ENCODE results near the gene HES7. TPM values are rescaled to one million over a fixed set of nuclear protein-coding genes. Genes with fewer than 3 reads are reported as not detected.
A peak's percentile ranks its signal among the peaks of the same experiment; 100 is the strongest.
"Not testable (repeated sequence)": the region's sequence is repeated elsewhere in the genome, so short reads cannot be mapped to it uniquely, and the experiment has no call there.

HES7 gene
- total RNA-seq, 1 experiment from 2014 or later: not detected

- DNase-seq (ENCODE audit: low read depth, low spot score): no peak
- in situ Hi-C loops (cut with HindIII; ENCODE audit: low pct_unique_long_range_greater_than_20kb, low sequenced_read_pairs): no loop called here
Measured at GRCh38 chr17:8087952-8088230, 36.0 kb downstream of the HES7 start.

DNA sequence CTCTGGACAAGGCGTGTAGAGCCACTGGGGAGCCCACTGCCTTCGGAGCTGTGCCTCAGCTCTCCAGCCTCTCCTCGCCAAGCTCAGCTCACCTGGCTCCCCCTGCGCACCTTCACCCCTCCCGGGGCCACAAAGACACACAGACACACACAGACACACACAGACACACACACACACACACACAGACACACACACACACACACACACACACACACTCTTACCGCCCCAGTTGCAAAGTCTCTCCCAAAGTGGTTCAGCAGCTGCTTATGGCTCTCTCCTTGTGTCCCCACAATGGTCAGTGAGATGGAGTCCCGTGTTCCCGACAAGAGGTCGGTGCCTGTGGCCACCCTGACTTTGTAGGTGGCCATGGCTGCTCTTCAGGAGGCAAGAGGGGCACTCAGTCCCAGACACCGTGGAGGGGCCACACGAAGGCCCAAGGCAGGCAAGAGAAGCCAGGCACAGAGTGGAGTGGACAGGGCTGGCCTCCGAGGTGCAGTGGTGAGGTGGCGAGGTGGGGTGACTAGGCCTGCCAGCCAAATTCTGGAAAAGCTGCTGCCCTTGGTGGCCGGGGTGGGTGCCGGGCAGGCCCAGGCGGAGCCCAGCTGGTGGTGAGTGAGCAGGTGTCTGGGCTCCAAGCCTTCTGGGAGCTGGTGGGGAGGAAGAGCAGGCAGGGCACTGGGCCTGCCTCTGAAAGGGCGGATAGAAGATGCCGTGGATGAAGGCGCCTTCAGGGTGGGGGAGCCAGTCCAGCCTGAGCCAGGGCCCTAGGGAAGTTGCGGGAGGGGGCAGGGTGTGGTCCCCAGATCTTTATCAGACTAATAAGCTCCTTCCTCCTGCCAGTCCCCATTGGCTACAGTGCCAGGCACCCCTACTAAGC lies 36.6 kb downstream of the HES7 start, which contains the start of gene ALOX12B:
Gene ALOX12B, minus strand, starts transcription at position 642 of the 877 bp plus-strand sequence. Its CDS starts 274 bp downstream, at position 368.
- no peak for DNase-seq (ENCODE audit: low read depth, low spot score)
- in situ Hi-C loops (cut with HindIII; ENCODE audit: low pct_unique_long_range_greater_than_20kb, low sequenced_read_pairs): no loop called here

- DNase-seq (ENCODE audit: low read depth, low spot score): no peak
- in situ Hi-C loops (cut with HindIII; ENCODE audit: low pct_unique_long_range_greater_than_20kb, low sequenced_read_pairs): no loop called here
Measured at GRCh38 chr17:8084250-8084649, 39.7 kb downstream of the HES7 start.

DNA sequence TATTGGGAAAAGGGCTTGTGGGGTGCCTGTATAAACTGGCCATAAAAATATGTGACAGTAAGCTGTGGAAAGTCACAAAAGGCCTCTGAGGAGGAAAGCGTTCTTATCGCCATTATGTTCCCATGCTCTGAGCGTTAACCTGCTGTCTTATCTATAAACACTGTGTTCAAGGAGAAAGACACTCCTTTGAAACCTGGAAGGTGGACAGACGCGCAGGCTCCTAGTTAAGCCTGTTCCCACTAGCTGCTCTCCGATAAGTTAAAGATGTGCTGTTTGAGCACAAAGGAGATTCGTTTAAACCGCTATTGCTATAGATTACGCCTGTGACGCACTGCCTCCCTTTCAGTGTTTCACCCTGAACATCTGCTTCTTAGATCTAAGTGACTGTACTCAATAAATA lies 41.6 kb downstream of the HES7 start:
- no peak for DNase-seq (ENCODE audit: low read depth, low spot score)
- in situ Hi-C loops (cut with HindIII; ENCODE audit: low pct_unique_long_range_greater_than_20kb, low sequenced_read_pairs): no loop called here

DNA sequence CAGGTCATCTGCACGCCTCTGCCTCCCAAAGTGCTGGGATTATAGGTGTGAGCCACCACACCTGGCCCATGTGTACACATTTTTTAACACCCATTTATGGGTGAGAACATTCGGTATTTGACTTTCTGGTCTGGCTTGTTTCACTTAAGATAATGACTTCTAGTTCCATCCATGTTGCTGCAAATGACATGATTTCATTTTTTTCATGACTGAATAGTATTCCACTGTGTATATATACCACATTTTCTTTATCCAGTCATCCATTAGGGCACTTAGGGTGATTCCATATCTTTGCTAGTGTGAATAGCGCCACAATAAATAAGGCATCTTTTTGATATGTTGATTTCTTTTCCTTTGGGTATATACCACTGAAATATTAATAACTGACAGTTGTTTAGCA lies 42.0 kb downstream of the HES7 start:
- DNase-seq (ENCODE audit: low read depth, low spot score): no peak
- in situ Hi-C loops (cut with HindIII; ENCODE audit: low pct_unique_long_range_greater_than_20kb, low sequenced_read_pairs): no loop called here

GRCh38 chr17:8080799-8081219 lies 43.1 kb downstream of the HES7 start:
- in situ Hi-C loops (cut with HindIII; ENCODE audit: low pct_unique_long_range_greater_than_20kb, low sequenced_read_pairs): no loop called here

DNA sequence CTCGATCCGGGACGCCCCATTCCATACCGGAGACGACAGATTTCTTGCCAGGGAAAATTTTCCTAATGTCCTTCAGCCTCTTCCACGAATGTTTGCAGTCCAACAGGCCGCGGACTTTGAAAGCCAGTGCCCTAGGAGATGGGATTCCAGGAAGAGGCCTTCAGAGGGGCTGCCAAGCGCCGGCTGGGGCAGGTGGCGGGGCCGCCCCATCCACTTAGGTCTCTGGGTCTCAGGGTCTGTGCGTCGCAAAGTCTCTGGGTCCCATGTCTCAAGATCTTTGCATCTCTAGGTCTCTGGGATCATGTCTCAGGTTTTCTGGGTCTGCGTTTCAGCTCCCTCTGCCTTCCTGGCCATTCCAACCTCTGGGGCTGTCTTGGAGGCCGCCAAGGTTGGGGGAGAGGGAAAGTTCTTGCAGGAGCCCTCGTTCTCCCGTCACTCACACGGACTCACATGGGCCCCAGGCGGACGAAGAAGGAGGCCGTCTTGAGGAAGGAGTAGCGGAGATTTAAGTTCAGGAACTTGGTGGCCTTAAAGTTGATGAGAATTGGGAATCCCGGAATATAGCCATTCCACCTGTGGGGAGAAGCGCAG lies 43.6 kb downstream of the HES7 start:
- no peak for DNase-seq (ENCODE audit: low read depth, low spot score)
- in situ Hi-C loops (cut with HindIII; ENCODE audit: low pct_unique_long_range_greater_than_20kb, low sequenced_read_pairs): no loop called here

More at GRCh38 chr17:8080799-8081219, 43.1 kb downstream of the HES7 start:
- no peak for DNase-seq (ENCODE audit: low read depth, low spot score)

DNA sequence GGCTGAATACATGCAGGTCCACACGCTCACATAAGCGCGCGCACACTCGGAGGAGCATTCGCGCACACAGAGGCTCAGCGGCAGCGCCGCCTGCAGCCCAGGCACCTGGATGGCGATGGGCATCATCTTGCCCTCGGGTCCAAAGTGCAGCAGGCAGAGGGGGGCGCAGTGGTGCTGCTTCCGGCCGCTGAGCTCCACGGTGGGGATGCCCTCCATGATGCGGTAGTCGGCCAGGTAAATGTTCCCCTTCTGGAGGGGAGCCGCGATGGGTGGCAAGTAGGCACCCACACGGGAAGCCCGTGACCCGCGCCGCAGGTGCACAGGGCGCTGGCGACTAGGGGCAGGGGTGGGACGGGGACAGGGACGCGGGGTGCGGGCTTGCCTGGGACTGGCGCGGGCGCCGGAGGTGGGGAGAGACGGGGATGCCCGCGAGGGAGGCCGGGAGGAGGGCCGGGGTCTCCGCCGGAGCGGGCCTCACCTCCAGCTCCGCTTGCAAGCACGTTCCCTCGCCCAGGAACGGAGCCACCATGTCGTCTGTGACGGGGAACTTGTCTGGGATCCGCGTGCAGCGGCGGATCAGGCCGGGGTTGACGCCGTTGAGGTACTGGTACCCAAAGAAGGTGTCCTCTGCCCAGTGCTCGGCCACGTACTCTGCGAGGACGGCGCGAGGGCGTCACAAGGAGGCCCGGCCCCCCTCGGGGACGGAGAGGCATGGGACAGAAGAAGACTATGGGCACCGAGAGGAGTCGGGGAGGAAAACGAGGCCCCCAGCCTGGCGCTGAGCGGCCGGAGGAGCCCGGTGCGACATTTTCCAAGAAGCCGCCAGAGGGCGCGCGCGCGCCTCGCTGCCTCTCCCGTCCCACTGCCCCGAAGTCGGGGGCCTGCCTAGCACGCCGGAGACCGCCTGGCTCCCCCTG lies 44.4 kb downstream of the HES7 start:
- in situ Hi-C loops (cut with HindIII; ENCODE audit: low pct_unique_long_range_greater_than_20kb, low sequenced_read_pairs): no loop called here

GRCh38 chr17:8077939-8078338 lies 46.0 kb downstream of the HES7 start:
- in situ Hi-C loops (cut with HindIII; ENCODE audit: low pct_unique_long_range_greater_than_20kb, low sequenced_read_pairs); DNase-seq (ENCODE audit: low read depth, low spot score): not testable (repeated sequence)

More for the DNA sequence above, 44.4 kb downstream of the HES7 start:
- peak; percentile 82 for DNase-seq (ENCODE audit: low read depth, low spot score)

GRCh38 chr17:8076502-8077266 lies 47.2 kb downstream of the HES7 start:
- DNase-seq (ENCODE audit: low read depth, low spot score): no peak
- in situ Hi-C loops (cut with HindIII; ENCODE audit: low pct_unique_long_range_greater_than_20kb, low sequenced_read_pairs): no loop called here

GRCh38 chr17:8075574-8076342 lies 48.1 kb downstream of the HES7 start:
- in situ Hi-C loops (cut with HindIII; ENCODE audit: low pct_unique_long_range_greater_than_20kb, low sequenced_read_pairs): no loop called here
- DNase-seq (ENCODE audit: low read depth, low spot score): no peak

DNA sequence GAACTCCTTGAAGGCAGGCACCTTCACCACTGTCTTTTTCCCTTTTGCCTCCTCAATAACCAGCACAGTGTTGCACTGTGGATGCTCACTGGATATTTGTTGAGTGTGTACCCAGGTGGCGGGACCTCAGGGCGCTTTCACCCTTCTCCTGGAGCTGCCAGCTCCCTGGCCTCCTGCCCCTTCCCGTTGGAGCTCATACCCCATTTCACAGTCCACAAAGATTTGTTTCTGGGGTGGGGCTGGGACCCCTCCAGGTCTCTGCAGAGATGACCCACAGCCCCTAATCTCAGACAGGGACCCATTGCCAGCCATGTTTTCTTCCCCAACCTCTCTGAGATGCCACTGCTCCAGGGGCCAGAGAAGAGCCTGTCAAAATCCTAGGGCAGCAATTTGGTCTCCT lies 48.8 kb downstream of the HES7 start:
- in situ Hi-C loops (cut with HindIII; ENCODE audit: low pct_unique_long_range_greater_than_20kb, low sequenced_read_pairs): no loop called here
- no peak for DNase-seq (ENCODE audit: low read depth, low spot score)

- no peak for DNase-seq (ENCODE audit: low read depth, low spot score)
- in situ Hi-C loops (cut with HindIII; ENCODE audit: low pct_unique_long_range_greater_than_20kb, low sequenced_read_pairs): no loop called here
Measured at GRCh38 chr17:8074554-8074953, 49.4 kb downstream of the HES7 start.

- in situ Hi-C loops (cut with HindIII; ENCODE audit: low pct_unique_long_range_greater_than_20kb, low sequenced_read_pairs): no loop called here
- peak; percentile 68 for DNase-seq (ENCODE audit: low read depth, low spot score)
Measured at GRCh38 chr17:8073627-8074484, 50.0 kb downstream of the HES7 start.

DNA sequence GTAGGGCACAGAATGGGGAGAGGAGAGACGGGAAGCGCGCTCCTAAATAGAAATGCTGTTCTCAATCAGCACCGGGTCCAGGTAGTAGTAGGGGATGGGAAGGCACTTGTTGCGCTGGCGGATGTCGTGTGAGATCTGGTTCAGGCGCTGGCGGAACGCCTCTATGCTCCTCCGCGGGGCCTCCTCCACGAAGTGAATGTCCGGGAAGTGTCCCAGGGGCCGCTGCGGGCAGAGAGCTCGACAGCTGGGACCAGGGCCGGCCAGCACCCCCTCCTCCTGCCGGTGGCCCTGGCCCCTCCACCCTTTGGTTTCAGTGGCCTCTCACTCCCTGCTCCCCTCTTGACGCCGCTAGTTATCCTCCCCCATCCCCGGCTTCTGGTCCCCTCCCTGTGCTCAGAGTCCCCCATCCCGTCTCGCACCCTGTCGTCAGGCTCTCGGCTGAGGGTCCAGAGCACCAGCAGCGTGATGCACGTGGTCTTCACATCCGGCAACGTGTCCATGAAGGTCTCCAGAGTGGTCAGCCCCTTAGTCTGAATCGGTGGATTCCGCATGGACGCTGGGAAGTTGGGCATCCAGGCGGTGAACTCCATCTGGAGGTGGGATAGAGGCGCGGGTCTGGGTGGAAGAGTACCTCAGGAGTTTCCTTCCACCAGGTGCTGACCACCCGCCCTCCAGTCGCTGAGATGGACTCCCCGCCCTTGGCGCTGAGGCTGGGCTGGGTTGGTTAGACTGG lies 51.0 kb downstream of the HES7 start:
- no peak for DNase-seq (ENCODE audit: low read depth, low spot score)
- in situ Hi-C loops (cut with HindIII; ENCODE audit: low pct_unique_long_range_greater_than_20kb, low sequenced_read_pairs): no loop called here

All from SK-MEL-5 (cell line).